Hematopoietic multipotent progenitor cell treated with erythropoietin and hydrocortisone succinate and interleukin-3 and kit ligand, for 8 days (in vitro differentiated cells): ENCODE measurements around the gene PICK1.

Experiments
- DNase-seq: peaks from one replicate; pipeline ENCODE4 v3.0.0-alpha.2; 2015

The PICK1 gene

GRCh38 chr22:38051261-38051660, 5.9 kb upstream of the PICK1 start:
- DNase-seq, result no peak

- DNase-seq, result peak; percentile 82
These were observed 5.0 kb upstream of the PICK1 start for GRCh38 chr22:38051900-38052862.

- no peak for DNase-seq
These were observed 5.6 kb downstream of the PICK1 start for GRCh38 chr22:38062791-38063190.

DNA sequence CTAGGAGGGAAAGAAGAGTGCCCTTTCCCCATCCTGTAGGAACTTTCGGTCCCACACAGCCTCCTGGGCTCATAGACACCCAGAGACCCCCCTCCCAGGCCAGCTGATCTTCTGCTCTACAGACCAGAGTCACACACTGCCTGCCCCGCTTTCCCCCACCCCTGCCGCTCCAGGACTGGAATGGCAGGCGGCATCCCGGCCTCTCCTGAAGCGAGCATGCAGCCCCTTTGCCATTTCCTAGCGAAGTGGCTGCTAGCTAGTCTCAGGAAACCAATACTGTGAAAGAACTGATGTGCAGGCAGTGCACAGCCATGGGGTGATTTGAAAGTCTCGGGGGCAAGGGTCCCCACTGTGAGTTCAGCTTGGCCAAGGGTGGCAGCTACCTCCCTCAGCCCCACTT, 8.3 kb downstream of the PICK1 start:
- no peak for DNase-seq

DNA sequence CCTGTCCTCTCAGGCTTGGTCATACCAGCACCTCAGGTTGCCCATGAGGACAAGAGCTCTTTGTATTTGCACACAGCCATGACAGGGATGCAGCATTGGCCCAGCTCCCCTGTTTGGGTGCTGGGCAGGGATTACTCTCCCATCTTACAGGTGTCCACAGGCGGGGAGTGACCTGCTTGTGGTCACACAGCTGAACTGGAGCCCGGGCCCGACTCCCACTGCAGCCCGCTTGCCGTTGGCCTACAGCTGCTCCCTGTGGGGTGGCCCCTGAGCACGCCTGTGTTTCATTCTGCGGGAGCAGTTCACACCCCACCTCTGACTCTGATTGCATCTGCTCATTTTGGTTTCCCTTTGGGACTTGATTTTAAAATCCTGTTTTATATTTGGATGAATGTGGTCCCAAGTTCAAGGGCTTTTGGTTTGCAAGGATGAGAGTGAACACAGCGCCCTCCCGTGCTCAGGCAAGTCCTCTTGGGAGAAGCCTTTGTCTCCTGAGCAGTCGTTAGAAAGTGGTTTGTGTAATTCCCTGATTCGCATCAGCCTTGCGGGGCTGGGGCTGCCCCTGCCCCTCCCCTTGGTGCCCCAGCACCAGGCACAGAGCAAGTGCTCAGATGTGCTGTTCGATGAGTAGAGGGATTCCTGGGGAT, 9.3 kb downstream of the PICK1 start:
- DNase-seq, result no peak

DNA sequence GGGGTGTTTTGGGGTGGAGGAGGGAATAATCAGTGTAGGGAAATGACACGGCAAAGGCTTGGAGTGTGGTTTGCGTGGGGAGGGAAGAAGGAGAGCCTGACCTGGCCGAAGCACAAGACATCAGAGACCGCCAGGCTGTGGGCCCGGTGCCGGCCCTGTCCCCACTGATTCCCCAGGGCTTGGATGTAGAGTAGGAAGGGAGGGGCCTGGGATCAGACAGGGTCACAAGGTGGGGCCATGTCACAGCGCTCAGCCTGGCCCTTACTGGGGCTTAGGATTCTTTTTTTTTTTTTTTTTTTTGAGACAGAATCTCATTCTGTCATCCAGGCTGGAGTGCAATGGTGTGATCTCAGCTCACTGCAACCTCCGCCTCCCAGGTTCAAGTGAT, 9.8 kb downstream of the PICK1 start:
- no peak for DNase-seq

DNA sequence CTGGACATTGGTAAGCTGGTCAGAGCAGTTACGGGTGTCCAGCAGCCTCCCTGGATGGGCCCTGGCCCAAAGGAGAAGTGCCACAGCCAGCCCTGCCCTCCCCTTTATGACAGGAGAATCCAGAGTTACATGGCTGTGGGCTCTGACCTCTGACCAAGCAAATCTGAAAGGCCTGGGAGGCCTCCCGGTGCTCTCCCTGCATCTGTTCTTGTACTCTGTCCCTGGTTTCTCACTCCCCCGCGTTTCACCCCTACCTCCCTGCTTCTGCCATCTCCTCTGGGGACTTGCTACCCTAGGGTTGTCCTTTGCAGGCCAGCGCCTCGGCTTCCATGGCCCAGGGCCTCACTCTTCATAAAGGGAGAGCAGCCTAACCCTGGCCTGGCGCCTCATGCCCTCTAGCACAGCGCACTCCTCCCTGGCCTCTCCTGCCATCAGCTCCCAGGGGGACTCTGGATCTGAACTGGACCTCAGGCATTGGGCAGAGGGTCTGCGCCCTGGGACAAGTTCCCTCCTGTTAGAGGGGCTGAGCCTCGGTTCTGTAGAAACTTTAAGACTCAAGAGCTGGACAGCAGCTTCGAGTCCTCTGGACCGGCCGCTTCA, 10.7 kb downstream of the PICK1 start:
- DNase-seq, result no peak

GRCh38 chr22:38068641-38069371, 11.6 kb downstream of the PICK1 start:
- no peak for DNase-seq

GRCh38 chr22:38069372-38070249, 12.4 kb downstream of the PICK1 start:
- DNase-seq, result peak; percentile 16

- DNase-seq, result no peak
These were observed 13.2 kb downstream of the PICK1 start for GRCh38 chr22:38070250-38070921.

DNA sequence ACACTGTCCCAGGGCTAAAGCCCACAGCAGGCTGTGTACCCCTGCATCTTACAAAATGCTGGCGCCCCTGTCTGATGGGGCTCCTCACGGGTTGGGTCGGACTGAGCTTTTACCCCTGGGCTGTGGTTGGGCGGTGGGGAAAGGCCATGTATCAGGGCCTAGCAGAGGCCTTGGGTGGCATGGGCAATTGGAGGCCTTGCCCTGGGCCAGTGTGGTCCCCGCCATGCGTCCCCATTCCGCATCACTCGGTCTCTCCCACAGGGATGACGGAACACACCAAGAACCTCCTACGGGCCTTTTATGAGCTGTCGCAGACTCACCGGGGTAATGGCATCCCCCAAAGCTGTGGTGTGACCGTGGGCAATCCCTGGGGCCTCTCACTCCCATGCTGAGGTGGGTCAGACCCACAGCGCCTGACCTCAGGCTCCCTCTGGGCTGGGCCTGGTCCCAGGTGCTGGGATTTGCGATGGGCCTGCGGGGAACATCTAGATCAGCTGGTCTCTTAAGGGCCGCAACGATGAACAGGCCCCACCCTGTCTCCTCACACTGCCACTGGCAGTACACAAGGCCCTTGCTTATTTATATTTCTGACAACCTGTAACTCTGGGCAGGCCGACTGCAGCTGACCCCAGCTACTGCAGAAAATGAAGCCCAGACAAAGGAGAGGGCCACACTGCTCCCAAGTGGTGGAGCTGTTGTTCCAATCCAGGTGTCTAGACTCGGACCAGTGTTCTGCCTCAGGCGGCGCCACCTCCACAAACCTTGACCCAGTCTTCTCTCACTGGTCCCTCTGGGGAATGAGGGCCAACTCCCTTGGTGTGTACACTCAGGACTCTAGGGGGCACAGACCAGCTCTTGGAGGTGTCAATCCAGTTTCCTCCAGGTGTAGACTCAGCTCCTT, 14.5 kb downstream of the PICK1 start:
- no peak for DNase-seq

- DNase-seq, result no peak
These were observed 15.3 kb downstream of the PICK1 start for GRCh38 chr22:38072322-38073149.

- no peak for DNase-seq
These were observed 16.2 kb downstream of the PICK1 start for GRCh38 chr22:38073150-38074130.

DNA sequence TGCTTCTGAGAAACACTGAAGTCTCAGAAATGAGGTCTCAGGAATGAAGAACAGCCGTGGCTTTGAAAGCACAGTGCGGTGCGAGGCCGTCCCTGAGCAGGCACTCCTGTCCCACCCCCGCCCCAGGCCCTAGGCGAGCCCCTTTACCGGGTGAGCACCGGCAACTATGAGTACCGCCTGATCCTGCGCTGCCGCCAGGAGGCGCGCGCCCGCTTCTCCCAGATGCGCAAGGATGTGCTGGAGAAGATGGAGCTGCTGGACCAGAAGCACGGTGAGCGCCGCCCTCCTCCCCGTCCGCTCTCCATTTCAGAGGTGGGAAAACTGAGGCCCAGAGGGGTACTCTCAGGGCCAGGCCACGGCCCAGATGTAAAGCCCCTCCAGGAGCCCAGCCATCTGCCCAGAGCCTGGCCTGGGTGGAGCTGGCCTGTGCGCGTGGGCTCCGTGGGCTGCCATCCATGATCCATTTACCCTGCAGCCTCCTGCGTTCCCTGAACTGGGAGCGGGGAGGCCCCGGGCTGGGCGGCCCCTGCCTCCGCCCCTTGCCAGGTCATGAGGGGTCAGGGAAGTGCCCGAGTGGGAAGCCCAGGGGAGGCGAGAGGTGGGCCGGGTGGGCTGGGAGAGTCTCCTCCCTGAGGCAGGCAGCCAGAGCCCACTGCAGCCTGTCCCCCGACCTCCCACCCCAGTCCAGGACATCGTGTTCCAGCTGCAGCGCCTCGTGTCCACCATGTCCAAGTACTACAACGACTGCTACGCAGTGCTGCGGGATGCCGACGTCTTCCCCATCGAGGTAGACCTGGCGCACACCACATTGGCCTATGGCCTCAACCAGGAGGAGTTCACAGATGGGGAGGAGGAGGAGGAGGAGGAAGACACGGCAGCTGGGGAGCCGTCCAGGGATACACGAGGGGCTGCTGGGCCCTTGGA, 17.2 kb downstream of the PICK1 start:
- DNase-seq, result no peak

DNA sequence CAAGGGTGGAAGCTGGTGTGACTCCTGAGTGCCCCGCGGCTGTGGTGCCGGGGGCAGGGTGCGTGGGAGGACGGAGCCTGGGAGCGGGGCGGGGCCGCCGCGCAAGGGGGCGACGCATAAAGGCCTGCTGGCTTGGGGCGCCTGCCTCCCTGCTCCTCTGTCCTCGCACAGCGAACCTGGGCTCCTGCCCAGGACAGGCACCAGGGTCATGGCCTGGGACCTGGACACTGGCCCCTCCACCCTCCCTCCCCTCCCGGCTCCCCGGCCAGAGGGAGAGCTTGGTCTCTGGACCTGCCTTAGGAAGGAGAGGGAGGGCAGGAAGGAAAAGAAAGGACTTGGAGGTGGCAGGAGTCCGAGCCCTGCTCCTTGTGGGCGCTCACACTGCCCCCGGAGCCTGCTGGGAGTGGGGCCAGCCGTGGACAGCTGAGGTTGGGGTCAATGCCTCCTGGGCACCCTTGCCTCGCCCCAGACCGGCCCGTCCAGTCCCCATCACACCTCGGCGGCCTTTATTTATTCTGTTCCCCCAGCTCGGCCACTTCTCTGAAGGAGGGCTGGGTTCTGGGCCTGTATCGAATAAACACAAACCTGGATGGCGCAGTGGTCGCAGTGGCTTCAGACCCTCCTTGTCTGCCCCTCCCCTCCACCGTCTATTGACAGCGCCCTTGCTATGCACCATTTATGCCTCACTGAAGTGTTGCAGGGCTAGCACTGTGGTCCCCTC, 18.1 kb downstream of the PICK1 start:
- no peak for DNase-seq

- DNase-seq, result no peak
These were observed 18.8 kb downstream of the PICK1 start for GRCh38 chr22:38075961-38076360.
